Glutamatergic neuron (in vitro differentiated cells): ENCODE measurements around the gene ABCA1. TPM values are rescaled to one million over a fixed set of nuclear protein-coding genes. Genes with fewer than 3 reads are reported as not detected.
"Not testable (repeated sequence)": the region's sequence is repeated elsewhere in the genome, so short reads cannot be mapped to it uniquely, and the experiment has no call there.

Experiments used
- DNase-seq: peaks from one replicate; pipeline ENCODE4 v3.0.0; 2022
- H3K27ac Mint-ChIP-seq: one replicate; pipeline ENCODE4 v1.8.0; 2020; ENCODE audit warnings: mild to moderate bottlenecking, mixed read lengths, inconsistent platforms; ENCODE audit not compliant: unreplicated experiment
- H3K27me3 Mint-ChIP-seq: one replicate; pipeline ENCODE4 v1.8.0; 2020; ENCODE audit warnings: mild to moderate bottlenecking, moderate library complexity, mixed read lengths, inconsistent platforms; ENCODE audit not compliant: unreplicated experiment
- H3K36me3 Mint-ChIP-seq: one replicate; pipeline ENCODE4 v1.8.0; 2020; ENCODE audit warnings: mild to moderate bottlenecking, mixed read lengths, inconsistent platforms; ENCODE audit not compliant: unreplicated experiment
- H3K4me1 Mint-ChIP-seq: one replicate; pipeline ENCODE4 v1.8.0; 2020; ENCODE audit warnings: mild to moderate bottlenecking, low read depth, mixed read lengths, inconsistent platforms; ENCODE audit not compliant: unreplicated experiment
- H3K4me3 Mint-ChIP-seq: one replicate; pipeline ENCODE4 v1.8.0; 2020; ENCODE audit warnings: mild to moderate bottlenecking, mixed read lengths, inconsistent platforms; ENCODE audit not compliant: unreplicated experiment
- H3K9me3 Mint-ChIP-seq: one replicate; pipeline ENCODE4 v1.8.0; 2020; ENCODE audit warnings: mild to moderate bottlenecking, moderate library complexity, mixed read lengths, inconsistent platforms; ENCODE audit not compliant: unreplicated experiment
- total RNA-seq: library from RNA; stranded (reverse); fragmentation: NEBNext Ultra II Directional; extraction: Animal tissue kit (Norgen Biotek cat#: 25700); gene quantifications from one replicate; pipeline ENCODE4 v1.2.1, GENCODE V29; 2021; ENCODE audit not compliant: unreplicated experiment
- TF ChIP-seq, protein P1 (sequence below): fragments of 200-600 bp; sonication (generic); IDR thresholded peaks from one replicate; pipeline ENCODE4 v1.5.0; 2021; ENCODE audit not compliant: partially characterized antibody, unreplicated experiment

Gene ABCA1
- total RNA-seq, 1 donor from 2014 or later = 146 TPM

DNA sequence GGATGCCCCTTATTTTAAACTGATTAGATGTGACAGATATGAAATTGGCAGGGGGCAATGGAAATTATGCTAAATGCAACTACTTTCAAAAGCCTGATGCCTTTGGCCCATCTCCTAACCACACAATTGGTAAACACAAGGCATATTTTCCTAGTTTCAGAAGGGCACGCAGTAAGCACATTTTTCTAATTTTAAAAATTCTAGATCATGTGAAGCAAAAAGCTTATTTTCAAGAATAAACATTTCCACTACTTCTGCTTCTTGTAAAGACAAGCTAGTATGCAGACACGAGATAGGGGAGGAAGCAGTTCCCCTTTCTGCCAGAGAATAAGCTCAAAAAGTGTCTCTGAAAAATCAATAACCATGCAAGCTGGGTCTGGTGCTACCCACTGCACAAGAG is 67.7 kb downstream of the ABCA1 start:
- no peak for DNase-seq
- no peak overlapping the region for H3K4me3 Mint-ChIP-seq
- H3K36me3 Mint-ChIP-seq = no peaks in the 10 kb centered on the region

DNA sequence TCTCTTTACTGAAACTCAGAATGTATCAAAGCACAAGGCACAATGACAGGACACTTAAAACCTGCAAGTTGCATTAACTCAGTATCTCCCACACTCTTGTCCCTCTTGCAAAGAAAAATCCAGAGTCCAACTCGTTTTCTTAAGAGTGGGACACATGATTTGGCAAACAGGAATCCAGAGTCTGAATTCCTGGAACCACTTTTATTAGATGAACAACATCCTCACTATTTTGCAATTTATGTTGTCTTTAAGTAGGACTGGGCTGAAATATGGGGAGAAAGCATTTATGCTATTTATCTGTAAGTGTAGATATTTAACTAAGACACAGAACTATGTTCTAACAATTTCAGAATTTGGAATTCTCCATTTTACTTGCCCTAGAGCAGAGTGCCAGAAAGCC is 69.1 kb downstream of the ABCA1 start:
- peaks cover 16% of the 10 kb centered on the region for H3K4me1 Mint-ChIP-seq
- H3K9me3 Mint-ChIP-seq = peaks cover 5% of the 10 kb centered on the region
- TF ChIP-seq, protein P1, sequence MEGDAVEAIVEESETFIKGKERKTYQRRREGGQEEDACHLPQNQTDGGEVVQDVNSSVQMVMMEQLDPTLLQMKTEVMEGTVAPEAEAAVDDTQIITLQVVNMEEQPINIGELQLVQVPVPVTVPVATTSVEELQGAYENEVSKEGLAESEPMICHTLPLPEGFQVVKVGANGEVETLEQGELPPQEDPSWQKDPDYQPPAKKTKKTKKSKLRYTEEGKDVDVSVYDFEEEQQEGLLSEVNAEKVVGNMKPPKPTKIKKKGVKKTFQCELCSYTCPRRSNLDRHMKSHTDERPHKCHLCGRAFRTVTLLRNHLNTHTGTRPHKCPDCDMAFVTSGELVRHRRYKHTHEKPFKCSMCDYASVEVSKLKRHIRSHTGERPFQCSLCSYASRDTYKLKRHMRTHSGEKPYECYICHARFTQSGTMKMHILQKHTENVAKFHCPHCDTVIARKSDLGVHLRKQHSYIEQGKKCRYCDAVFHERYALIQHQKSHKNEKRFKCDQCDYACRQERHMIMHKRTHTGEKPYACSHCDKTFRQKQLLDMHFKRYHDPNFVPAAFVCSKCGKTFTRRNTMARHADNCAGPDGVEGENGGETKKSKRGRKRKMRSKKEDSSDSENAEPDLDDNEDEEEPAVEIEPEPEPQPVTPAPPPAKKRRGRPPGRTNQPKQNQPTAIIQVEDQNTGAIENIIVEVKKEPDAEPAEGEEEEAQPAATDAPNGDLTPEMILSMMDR = no peak
- no peak for DNase-seq
- no peak overlapping the region for H3K4me3 Mint-ChIP-seq
- no peak overlapping the region for H3K27ac Mint-ChIP-seq
- H3K36me3 Mint-ChIP-seq = no peaks in the 10 kb centered on the region
- H3K27me3 Mint-ChIP-seq = no peaks in the 10 kb centered on the region

More for the DNA sequence above, 67.7 kb downstream of the ABCA1 start:
- H3K27me3 Mint-ChIP-seq = no peaks in the 10 kb centered on the region
- TF ChIP-seq, protein P1 = no peak
- no peak overlapping the region for H3K27ac Mint-ChIP-seq
- H3K4me1 Mint-ChIP-seq = peaks cover 19% of the 10 kb centered on the region
- H3K9me3 Mint-ChIP-seq = peaks cover 6% of the 10 kb centered on the region

DNA sequence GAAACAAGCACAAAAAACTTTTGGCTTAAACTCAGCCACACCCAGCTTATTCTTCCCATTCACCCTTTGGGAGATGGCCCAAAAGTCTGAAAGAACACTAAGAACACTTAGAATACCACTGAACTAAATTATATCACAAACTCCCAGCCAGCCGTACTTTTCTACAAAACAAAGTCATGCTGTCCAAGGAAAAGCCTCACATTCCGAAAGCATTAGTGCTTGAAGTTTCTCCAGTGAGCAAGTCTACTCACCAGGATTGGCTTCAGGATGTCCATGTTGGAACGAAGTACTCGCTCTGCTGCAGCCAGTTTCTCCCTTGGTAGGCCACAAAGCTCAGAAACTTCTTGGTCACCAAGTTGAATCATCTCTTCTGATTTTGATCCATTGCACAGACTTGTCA is 69.7 kb downstream of the ABCA1 start:
- Mint-ChIP-seq H3K4me3 (no peak overlapping the region), H3K27me3 (no peaks in the 10 kb centered on the region), H3K9me3 (peaks cover 5% of the 10 kb centered on the region), H3K4me1 (peaks cover 11% of the 10 kb centered on the region), H3K27ac (no peak overlapping the region), H3K36me3 (no peaks in the 10 kb centered on the region)
- DNase-seq = no peak
- TF ChIP-seq, protein P1 = no peak

DNA sequence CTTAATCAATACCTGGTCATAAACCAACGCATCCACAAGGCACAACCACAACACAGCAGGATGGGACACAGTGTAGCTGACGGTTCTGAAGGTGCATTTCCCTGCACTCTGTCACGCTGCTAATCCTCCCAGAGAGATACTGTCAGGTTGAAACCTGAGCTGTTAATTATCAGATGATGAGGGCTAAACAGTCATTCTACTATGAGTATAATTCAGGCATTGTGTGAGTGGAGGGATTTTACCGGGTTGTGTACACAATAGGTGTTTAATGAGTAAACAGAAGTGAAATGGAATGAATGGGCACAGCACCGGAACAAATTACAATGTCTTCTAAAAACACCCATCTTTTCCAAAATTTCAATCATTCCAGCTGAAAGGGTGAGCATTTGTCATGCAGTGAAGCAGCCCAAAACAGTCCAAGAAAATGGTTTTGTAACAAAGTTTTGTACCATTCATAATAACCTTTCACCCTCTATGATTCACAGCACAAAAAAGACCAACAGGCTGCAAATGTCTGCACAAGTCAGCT is 71.5 kb downstream of the ABCA1 start:
- Mint-ChIP-seq H3K36me3 (no peaks in the 10 kb centered on the region), H3K4me3 (no peak overlapping the region), H3K27ac (no peak overlapping the region), H3K27me3 (peaks cover 2% of the 10 kb centered on the region), H3K9me3 (peaks cover 2% of the 10 kb centered on the region), H3K4me1 (peaks cover 19% of the 10 kb centered on the region)
- no peak for DNase-seq
- TF ChIP-seq, protein P1 = no peak

DNA sequence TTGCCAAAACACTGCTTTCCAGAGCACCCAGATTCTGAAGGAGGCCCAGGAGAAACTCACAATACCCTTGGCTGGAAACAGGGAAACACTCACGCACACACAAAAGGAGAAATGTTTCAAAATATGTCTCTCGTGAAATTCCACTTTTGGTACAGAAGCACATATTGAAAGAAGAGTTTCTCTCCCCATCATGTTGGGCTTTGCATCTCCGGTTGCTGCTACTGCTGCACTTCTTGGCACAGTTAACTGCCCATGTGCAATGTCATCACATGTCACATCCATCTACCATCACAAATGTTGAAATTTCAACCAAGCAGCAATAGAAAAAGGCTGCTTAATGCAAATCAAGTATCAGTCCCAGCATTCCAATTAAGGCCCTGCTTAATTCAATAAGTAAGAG is 72.1 kb downstream of the ABCA1 start:
- peaks cover 4% of the 10 kb centered on the region for H3K27me3 Mint-ChIP-seq
- TF ChIP-seq, protein P1 = no peak
- H3K9me3 Mint-ChIP-seq = peaks cover 5% of the 10 kb centered on the region
- no peak overlapping the region for H3K4me3 Mint-ChIP-seq
- H3K27ac Mint-ChIP-seq = no peak overlapping the region
- H3K4me1 Mint-ChIP-seq = peaks cover 23% of the 10 kb centered on the region
- no peaks in the 10 kb centered on the region for H3K36me3 Mint-ChIP-seq
- DNase-seq = no peak

DNA sequence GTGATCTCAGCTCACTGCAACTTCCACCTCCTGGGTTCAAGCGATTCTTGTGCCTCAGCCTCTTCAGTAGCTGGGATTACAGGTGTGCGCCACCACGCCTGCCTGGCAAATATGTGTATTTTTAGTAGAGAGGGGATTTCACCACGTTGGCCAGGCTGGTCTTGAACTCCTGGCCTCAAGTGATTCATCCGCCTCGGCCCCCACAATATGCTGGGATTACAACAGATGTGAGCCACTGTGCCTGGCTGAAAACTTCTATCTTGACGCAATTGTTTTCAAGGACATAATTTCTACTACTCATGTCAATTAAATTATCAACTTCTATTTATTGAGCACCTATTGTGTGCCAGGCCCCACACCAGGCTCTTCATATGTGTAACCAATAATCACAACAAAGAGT is 72.7 kb downstream of the ABCA1 start:
- H3K4me3 Mint-ChIP-seq, H3K27me3 Mint-ChIP-seq, H3K36me3 Mint-ChIP-seq, H3K9me3 Mint-ChIP-seq, H3K27ac Mint-ChIP-seq, DNase-seq: not testable (repeated sequence)
- peaks cover 22% of the 10 kb centered on the region for H3K4me1 Mint-ChIP-seq
